HG03159 (cell line): ENCODE results near the gene ADIPOQ.
"Not testable (repeated sequence)": the region's sequence is repeated elsewhere in the genome, so short reads cannot be mapped to it uniquely, and the experiment has no call there.

ENCODE experiments used
- ATAC-seq: cut with Tn5 transposase; IDR thresholded peaks from one replicate; pipeline ENCODE4 v1.9.1; 2021; ENCODE audit warnings: mild to moderate bottlenecking, moderate library complexity; ENCODE audit not compliant: unreplicated experiment

The ADIPOQ gene

GRCh38 chr3:186870421-186871201, 28.1 kb downstream of the ADIPOQ start:
- ATAC-seq = no peak

GRCh38 chr3:186871403-186871924, 29.0 kb downstream of the ADIPOQ start:
- no peak for ATAC-seq

DNA sequence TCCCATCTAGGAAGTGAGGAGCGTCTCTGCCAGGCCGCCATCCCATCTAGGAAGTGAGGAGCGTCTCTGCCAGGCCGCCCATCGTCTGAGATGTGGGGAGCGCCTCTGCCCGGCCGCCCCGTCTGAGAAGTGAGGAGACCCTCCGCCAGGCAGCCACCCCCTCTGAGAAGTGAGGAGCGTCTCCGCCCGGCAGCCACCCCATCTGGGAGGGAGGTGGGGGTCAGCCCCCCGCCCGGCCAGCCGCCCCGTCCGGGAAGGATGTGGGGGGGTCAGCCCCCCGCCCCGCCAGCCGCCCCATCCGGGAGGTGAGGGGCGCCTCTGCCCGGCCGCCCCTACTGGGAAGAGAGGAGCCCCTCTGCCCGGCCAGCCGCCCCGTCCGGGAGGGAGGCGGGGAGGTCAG, 31.3 kb downstream of the ADIPOQ start:
- not testable (repeated sequence) for ATAC-seq

GRCh38 chr3:186874216-186874615, 31.7 kb downstream of the ADIPOQ start:
- ATAC-seq = not testable (repeated sequence)

GRCh38 chr3:186874841-186875240, 32.3 kb downstream of the ADIPOQ start:
- not testable (repeated sequence) for ATAC-seq

GRCh38 chr3:186875708-186876107, 33.2 kb downstream of the ADIPOQ start:
- no peak for ATAC-seq

DNA sequence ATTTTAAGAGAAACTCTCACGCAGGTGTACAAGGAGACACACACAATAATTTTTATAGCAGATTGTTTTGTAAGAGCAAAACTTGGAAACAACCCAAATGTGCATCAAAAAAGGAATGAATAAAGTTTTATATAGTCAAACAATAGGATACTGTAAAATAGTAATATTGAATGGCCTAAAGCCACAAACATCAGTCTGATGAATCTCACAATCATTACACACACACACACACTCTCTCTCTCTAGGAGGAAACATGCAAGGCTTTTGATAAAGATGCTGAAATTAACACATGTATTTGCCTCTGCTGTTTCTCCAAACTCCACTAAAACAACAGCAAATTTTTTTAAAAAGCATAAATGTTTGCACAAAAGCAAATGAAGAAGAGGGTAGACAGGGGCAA, 37.3 kb downstream of the ADIPOQ start:
- ATAC-seq = no peak

DNA sequence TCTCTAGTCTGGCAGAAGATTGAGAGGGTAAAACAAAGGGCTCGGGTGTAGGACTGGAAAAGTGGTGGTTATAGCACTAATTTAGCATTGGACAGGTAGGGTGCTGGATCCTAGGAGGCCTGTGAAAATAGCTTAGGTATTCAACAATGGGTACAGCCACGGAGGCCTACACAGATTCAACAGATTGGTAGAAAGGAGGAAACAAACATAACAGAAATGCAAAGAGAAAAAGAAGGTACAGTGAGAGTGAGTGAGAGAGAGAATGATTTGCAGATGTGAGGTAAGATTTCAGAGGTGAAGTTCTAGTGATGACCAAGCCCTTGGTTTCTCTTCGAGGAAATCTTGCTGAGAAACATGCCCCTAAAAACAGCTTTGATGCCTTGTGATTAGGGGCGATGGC, 37.9 kb downstream of the ADIPOQ start:
- no peak for ATAC-seq

- ATAC-seq = no peak
Measured at GRCh38 chr3:186882150-186882524, 39.6 kb downstream of the ADIPOQ start.

DNA sequence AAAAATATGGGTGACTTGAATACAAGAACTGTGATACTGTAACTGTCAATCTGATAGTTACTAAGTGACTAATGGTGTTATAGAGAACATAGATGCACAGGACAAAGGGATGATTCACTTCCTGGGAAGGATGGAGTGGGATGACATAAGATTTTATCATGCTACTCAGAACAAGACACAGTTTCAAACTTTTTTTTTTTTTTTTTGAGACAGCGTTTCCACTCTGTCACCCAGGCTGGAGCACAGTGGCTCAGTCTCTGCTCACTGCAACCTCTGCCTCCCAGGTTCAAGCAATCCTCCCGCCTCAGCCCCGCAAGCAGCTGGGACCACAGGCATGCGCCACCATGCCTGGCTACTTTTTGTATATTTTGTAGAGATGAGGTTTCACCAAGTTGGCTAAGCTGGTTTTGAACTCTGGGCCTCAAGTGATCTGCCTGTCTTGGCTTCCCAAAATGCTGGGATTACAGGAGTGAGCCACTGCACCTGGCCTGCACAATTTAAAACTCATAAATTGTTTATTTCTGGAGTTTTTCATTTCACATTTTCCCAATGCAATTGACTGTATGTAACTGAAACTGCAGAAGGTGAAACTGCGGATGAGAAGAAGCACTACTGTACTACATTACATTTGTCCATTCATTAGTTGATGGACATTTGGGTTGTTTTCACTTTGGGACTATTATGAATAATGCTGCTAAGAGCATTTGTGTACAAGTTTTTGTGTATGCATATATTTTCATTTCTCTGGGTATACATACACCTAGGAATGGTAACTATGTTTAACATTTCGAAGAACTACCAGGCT, 40.6 kb downstream of the ADIPOQ start:
- ATAC-seq = no peak

- no peak for ATAC-seq
Measured at GRCh38 chr3:186883686-186884058, 41.2 kb downstream of the ADIPOQ start.

- ATAC-seq = not testable (repeated sequence)
Measured at GRCh38 chr3:186884868-186885267, 42.4 kb downstream of the ADIPOQ start.

- ATAC-seq = no peak
Measured at GRCh38 chr3:186886202-186886981, 43.9 kb downstream of the ADIPOQ start.

- ATAC-seq = not testable (repeated sequence)
Measured at GRCh38 chr3:186887507-186887938, 45.0 kb downstream of the ADIPOQ start.

GRCh38 chr3:186888569-186888968, 46.1 kb downstream of the ADIPOQ start:
- no peak for ATAC-seq

DNA sequence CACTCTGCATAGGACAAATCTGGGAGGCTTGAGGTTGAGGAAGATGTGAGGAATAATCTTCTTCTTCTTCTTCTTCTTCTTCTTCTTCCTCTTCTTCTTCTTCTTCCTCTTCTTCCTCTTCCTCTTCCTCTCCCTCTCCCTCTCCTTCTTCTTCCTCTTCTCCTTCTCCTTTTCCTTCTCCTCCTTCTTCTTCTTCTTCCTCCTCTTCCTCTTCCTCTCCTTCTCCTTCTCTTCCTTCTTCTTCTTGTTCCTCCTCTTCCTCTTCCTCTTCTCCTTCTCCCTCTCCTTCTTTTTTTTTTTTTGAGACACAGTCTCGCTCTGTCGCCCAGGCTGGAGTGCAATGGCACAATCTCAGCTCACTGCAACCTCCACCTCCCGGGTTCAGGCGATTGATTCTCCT, 47.2 kb downstream of the ADIPOQ start:
- not testable (repeated sequence) for ATAC-seq

DNA sequence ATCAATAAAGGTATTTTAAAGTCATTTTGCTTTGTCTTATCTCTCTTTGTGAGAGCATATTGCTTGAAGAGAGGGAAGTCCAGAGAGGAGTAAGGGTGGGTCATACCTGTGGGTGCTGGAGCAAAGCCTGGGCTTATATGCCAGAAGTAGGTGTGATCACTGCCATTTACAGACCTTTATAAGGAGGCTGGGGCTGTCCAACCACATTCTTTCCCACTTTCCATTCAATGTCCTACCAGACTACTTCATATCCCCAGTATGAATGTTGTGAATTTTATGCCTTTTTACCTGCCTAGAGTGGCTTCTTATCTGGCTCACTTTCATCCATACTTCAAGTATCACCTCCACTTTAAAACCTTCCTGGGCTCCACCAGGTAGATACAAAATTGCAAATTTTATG, 48.4 kb downstream of the ADIPOQ start:
- no peak for ATAC-seq

- ATAC-seq = not testable (repeated sequence)
Measured at GRCh38 chr3:186893071-186893470, 50.6 kb downstream of the ADIPOQ start.

DNA sequence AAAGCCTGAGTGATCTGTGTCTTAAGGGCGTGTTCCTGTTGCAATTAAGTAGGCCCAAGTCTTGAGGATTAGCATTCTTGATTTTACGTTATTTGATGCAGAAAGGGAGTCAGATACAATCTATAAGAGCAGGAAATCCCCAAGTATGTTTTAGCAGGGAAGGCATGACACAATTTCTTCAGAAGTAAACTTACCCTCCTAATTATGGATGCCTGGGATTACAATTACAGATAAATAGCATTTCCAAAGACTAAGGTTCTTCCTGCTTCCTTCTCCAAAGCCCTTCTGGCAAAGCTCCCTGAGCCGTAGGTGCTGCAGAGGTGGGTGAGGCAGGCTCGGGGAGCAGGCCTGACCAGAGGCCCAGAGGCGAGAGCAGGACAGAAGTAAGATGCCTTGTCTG, 52.9 kb downstream of the ADIPOQ start:
- no peak for ATAC-seq

GRCh38 chr3:186896006-186896405, 53.5 kb downstream of the ADIPOQ start:
- no peak for ATAC-seq

DNA sequence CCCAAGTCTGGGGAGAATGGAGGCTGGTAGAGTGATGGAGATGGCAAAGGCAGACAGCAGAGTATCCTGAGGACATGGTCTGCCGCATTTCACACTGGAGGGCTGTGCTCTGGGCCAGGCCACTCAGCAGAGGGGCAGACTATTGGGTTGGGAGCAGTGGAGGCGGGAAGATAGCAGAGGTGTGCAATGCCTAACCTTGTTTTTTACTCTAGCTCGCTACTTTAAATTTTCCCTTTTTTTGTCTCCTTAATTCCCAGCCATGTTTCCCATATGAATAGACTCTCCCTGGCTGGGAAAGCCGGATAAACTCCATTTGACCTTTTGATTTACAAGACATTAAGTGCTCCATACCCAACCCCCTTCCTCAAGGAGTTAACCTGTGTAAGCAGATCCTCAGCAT, 54.4 kb downstream of the ADIPOQ start:
- no peak for ATAC-seq
